Panc1 (cell line): Measurements from ENCODE around the gene S100A16. TPM values are rescaled to one million over a fixed set of nuclear protein-coding genes. Genes with fewer than 3 reads are reported as not detected.
A peak's percentile ranks its signal among the peaks of the same experiment; 100 is the strongest.

Experiments
- ATAC-seq: fragments of 200-7000 bp; cut with Tn5 transposase; 2 replicates; pipeline ENCODE4 v1.9.1; 2020; ENCODE audit warnings: mild to moderate bottlenecking, moderate library complexity
- BruUV-seq: library from RNA; stranded (reverse); fragments of 400-500 nt; replicated peaks from 2 replicates; lab custom pipeline; 2021; lab: Mats Ljungman, UMichigan
- CTCF ChIA-PET: fragments of 300-600 bp; sonication (Branson Sonifier 250); formaldehyde crosslinking; loops from one replicate; lab custom pipeline; 2022; ENCODE audit warnings: antibody characterized with exemption; lab: Charles Lee
- POLR2A ChIA-PET: fragments of 300-600 bp; sonication (Branson Sonifier 250); formaldehyde crosslinking; loops from one replicate; lab custom pipeline; 2022; ENCODE audit warnings: antibody characterized with exemption; lab: Charles Lee
- DNase-seq: peaks from one replicate; pipeline ENCODE4 v3.0.0-alpha.2; 2010; ENCODE audit warnings: low read depth, low spot score
- H3K27ac ChIP-seq: 2 replicates; pipeline ENCODE4 v1.5.1; 2011; ENCODE audit warnings: mild to moderate bottlenecking, low read length, inconsistent platforms
- H3K27me3 ChIP-seq: fragments of 200-500 bp; sonication (Bioruptor generic); 2 replicates; pipeline ENCODE4 v1.6.0; 2014; ENCODE audit warnings: low read length, inconsistent platforms; ENCODE audit not compliant: control insufficient read depth, insufficient read depth
- H3K36me3 ChIP-seq: fragments of 200-500 bp; sonication (Bioruptor generic); 2 replicates; pipeline ENCODE4 v1.5.1; 2014; ENCODE audit warnings: inconsistent platforms, mild to moderate bottlenecking, low read length, moderate library complexity; ENCODE audit not compliant: control insufficient read depth, insufficient read depth
- H3K4me1 ChIP-seq: 2 replicates; pipeline ENCODE4 v1.5.1; 2011; ENCODE audit warnings: inconsistent platforms, mild to moderate bottlenecking, low read length, moderate library complexity; ENCODE audit not compliant: control insufficient read depth, insufficient read depth
- H3K4me3 ChIP-seq, 2 experiments: 2 replicates each; pipeline ENCODE4 v1.5.1; 2011 to 2012; ENCODE audit warnings: low read depth in 2 of 2, low read length in 2 of 2, mild to moderate bottlenecking in 2 of 2, inconsistent platforms in 1 of 2, moderate library complexity in 1 of 2
- H3K9me3 ChIP-seq: fragments of 200-500 bp; sonication (Bioruptor generic); 2 replicates; pipeline ENCODE4 v1.5.1; 2014; ENCODE audit warnings: low read depth, mild to moderate bottlenecking, inconsistent platforms, low read length, moderate library complexity; ENCODE audit not compliant: control insufficient read depth, insufficient read depth
- CTCF ChIP-seq: fragments of 450-650 bp; IDR thresholded peaks from 2 replicates; pipeline ENCODE4 v1.5.1; 2017; ENCODE audit warnings: mild to moderate bottlenecking
- POLR2AphosphoS5 ChIP-seq: IDR thresholded peaks from 2 replicates; pipeline ENCODE4 v1.6.1; 2012; ENCODE audit warnings: mild to moderate bottlenecking, low read depth, low read length, moderate library complexity
- REST ChIP-seq, 2 experiments: IDR thresholded peaks; 2 replicates each; pipeline ENCODE4 v1.6.1; 2011 to 2012; ENCODE audit warnings: low read depth in 2 of 2, control low read depth in 1 of 2, low read length in 1 of 2, mild to moderate bottlenecking in 1 of 2, moderate library complexity in 1 of 2; ENCODE audit not compliant: insufficient read depth in 1 of 2
- SIN3A ChIP-seq: IDR thresholded peaks from 2 replicates; pipeline ENCODE4 v1.6.1; 2012; ENCODE audit warnings: low read depth, mild to moderate bottlenecking, low read length, moderate library complexity, borderline replicate concordance; ENCODE audit not compliant: insufficient read depth
- TCF7L2 ChIP-seq: IDR thresholded peaks from 2 replicates; pipeline ENCODE4 v1.6.1; 2011; ENCODE audit warnings: mild to moderate bottlenecking, low read depth, low read length, inconsistent platforms
- in situ Hi-C: cut with HindIII; loops from 2 replicates; pipeline ENCODE4 v1.10.0; 2016; ENCODE audit warnings: low sequenced_read_pairs, low pct_unique_long_range_greater_than_20kb
- intact Hi-C: fragments of 100-400 bp; cut with micrococcal nuclease; formaldehyde crosslinking; loops from one replicate; pipeline ENCODE4 v1.10.0; 2022; ENCODE audit not compliant: unreplicated experiment
- total RNA-seq: library from RNA; stranded (reverse); gene quantifications from one replicate; pipeline ENCODE4 v1.2.1, GENCODE V29; 2021; ENCODE audit not compliant: unreplicated experiment

The S100A16 gene
- total RNA-seq, 1 experiment from 2014 or later, result 61.6 TPM

GRCh38 chr1:153658400-153659174, 45.6 kb upstream of the S100A16 start, which contains the start of gene SNAPIN:
Gene SNAPIN, plus strand, starts transcription at chr1:153658703. Its CDS starts 41 bp downstream, at chr1:153658744.
- POLR2A ChIA-PET, result interaction anchor here (0.7 kb wide), 1 partner anchor 29 kb away, joined by 7 read pairs; no protein-coding TSS in a partner anchor
- H3K4me1 ChIP-seq, result peaks cover 11% of the 10 kb centered on the region; the same call in 1 of the 2 replicates
- ATAC-seq, result peak; percentile 99

GRCh38 chr1:153655333-153655732, 42.4 kb upstream of the S100A16 start:
- no peaks in the 10 kb centered on the region for H3K27me3 ChIP-seq
- intact Hi-C loops, result loop anchor here (10.0 kb wide), 1 partner anchor 81 kb away; no protein-coding TSS in a partner anchor
- no peaks in the 10 kb centered on the region for H3K9me3 ChIP-seq
- no peaks in the 10 kb centered on the region; the same call in 1 of the 2 replicates for H3K36me3 ChIP-seq
- H3K4me1 ChIP-seq, result 0 out of 2 replicates have a peak, but pooled peaks cover 4% of the 10 kb centered on the region
- BruUV-seq, result no TSS peak
- in situ Hi-C loops, result no loop called here
- ATAC-seq (no peak), DNase-seq (no peak)
- TF ChIP-seq REST (IDR thresholded peaks at IDR 0.05; ENCODE audit: insufficient read depth in 1 of 2, low read depth in 2 of 2, low read length in 1 of 2) (no peak), SIN3A (no peak), POLR2AphosphoS5 (no peak), TCF7L2 (no peak)
- ChIA-PET CTCF (no interaction called here), POLR2A (interaction anchor here (0.6 kb wide), 1 partner anchor 18 kb away, joined by 10 read pairs; no protein-coding TSS in a partner anchor)
- H3K27ac ChIP-seq, result no peak overlapping the region
- H3K4me3 ChIP-seq, result no peak overlapping the region

More at GRCh38 chr1:153658400-153659174, 45.6 kb upstream of the S100A16 start, which contains the start of gene SNAPIN:
- H3K27me3 ChIP-seq, result no peaks in the 10 kb centered on the region
- TF ChIP-seq TCF7L2 (no peak), POLR2AphosphoS5 (peak; percentile 80)
- in situ Hi-C loops, result no loop called here
- peak within 1 kb of the TSS; percentile 69 to 84 for H3K4me3 ChIP-seq
- BruUV-seq, result no TSS peak
- CTCF ChIA-PET, result no interaction called here
- peaks cover 18% of the 10 kb centered on the region for H3K36me3 ChIP-seq
- intact Hi-C loops, result loop anchor here (10.0 kb wide), 1 partner anchor 84 kb away; no protein-coding TSS in a partner anchor
- peak within 1 kb of the TSS; percentile 88 for H3K27ac ChIP-seq
- H3K9me3 ChIP-seq, result no peaks in the 10 kb centered on the region
- DNase-seq, result peak; percentile 51

GRCh38 chr1:153652805-153653500, 40.0 kb upstream of the S100A16 start:
- ChIA-PET POLR2A (interaction anchor here (0.5 to 1.1 kb wide), 2 partner anchors 14 to 19 kb away, joined by 3 read pairs; no protein-coding TSS in a partner anchor), CTCF (no interaction called here)
- H3K4me3 ChIP-seq, result no peak overlapping the region
- no peak overlapping the region for H3K27ac ChIP-seq
- DNase-seq, result no peak
- H3K27me3 ChIP-seq, result no peaks in the 10 kb centered on the region
- H3K4me1 ChIP-seq, result no peaks in the 10 kb centered on the region
- intact Hi-C loops (loop anchor here (10.0 kb wide), 1 partner anchor 78 kb away; no protein-coding TSS in a partner anchor), in situ Hi-C loops (no loop called here)
- H3K36me3 ChIP-seq, result no peaks in the 10 kb centered on the region
- H3K9me3 ChIP-seq, result no peaks in the 10 kb centered on the region
- ATAC-seq, result no peak
- BruUV-seq, result no TSS peak
- no peak for TF ChIP-seq SIN3A
- no peak for TF ChIP-seq REST (IDR thresholded peaks at IDR 0.05; ENCODE audit: insufficient read depth in 1 of 2, low read depth in 2 of 2, low read length in 1 of 2)
- no peak for TF ChIP-seq POLR2AphosphoS5
- TF ChIP-seq CTCF, result no peak
- TF ChIP-seq TCF7L2, result no peak
